ENCODE measurements around the gene FUCA1. TPM values are rescaled to one million over a fixed set of nuclear protein-coding genes. Genes with fewer than 3 reads are reported as not detected.

Gene FUCA1
- total and polyA plus RNA-seq, 2 donors (not counting 3 experiments of a cell fraction or from before 2014, with no cell fraction given) = 4.9 to 5.6 TPM

DNA sequence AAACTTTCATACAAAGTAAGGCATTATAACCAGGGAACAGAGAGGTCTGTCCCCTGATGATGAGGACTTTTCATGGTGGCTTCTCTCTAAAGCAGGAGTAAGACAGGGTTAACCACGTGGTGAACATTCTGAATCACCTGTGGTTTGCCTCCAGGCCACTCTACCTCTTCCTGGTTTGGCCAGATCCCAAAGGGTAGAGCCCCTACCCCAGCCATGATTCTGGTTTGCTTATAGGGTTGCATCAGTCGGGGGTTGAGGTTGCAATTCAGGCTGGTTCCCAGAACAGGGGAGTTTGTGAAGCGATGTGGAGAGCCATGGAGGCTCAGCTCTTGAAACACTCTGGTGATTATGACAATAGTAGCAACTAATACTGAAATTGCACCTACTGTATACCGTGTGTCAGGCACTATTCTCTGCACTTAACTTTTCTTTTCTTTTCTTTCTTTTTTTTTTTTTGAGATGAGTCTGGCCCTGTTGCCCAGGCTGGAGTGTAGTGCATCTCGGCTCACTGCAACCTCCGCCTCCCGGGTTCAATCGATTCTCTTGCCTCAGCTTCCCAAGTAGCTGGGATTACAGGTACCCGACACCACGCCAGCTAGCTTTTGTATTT is 36.8 kb upstream of the FUCA1 start:
- Histone ChIP-seq H3K4me3 (replicated peaks in 1 of 3; ENCODE audit: insufficient read depth in 1 of 3, low read depth in 1 of 3, low read length in 3 of 3) (no peak overlapping the region), H3K4me1 (ENCODE audit: control insufficient read depth, extremely low read depth, insufficient read depth, low read length) (no peaks in the 10 kb centered on the region), H3K36me3 (ENCODE audit: control insufficient read depth in 2 of 2, extremely low read depth in 1 of 2, insufficient read depth in 2 of 2, low read length in 2 of 2) (no peaks in the 10 kb centered on the region), H3K9me3 (replicated peaks; ENCODE audit: control insufficient read depth, insufficient read depth, low read length) (no peaks in the 10 kb centered on the region), H3K79me2 (ENCODE audit: control insufficient read depth, insufficient read depth, low read length) (no peaks in the 10 kb centered on the region), H2AFZ (ENCODE audit: low read depth, low read length) (no peak overlapping the region), H3K27me3 (ENCODE audit: control insufficient read depth in 2 of 2, insufficient read depth in 2 of 2, low read length in 2 of 2) (peaks cover 41% of the 10 kb centered on the region in 2 experiments), H4K20me1 (replicated peaks; ENCODE audit: control insufficient read depth, extremely low read depth, insufficient read depth, low read length) (no peaks in the 10 kb centered on the region), H3K9me1 (replicated peaks; ENCODE audit: control insufficient read depth, extremely low read depth, insufficient read depth, low read length) (no peaks in the 10 kb centered on the region), H3K9ac (replicated peaks; ENCODE audit: extremely low read depth, insufficient read depth, low read length) (no peak overlapping the region), H3K4me2 (ENCODE audit: insufficient read depth, low read length) (no peak overlapping the region), H3K27ac (ENCODE audit: insufficient read depth, low read depth, low read length) (no peak overlapping the region)
- dilution Hi-C loops (cut with MboI; ENCODE audit: extremely low pct_ligation_motif_present, low sequenced_read_pairs) = no loop called here
- ChIA-PET POLR2A (no interaction called here), CTCF (interaction anchor here (1.2 kb wide), 1 partner anchor 11 kb away, joined by 4 read pairs; no protein-coding TSS in a partner anchor)
- intact Hi-C loops (cut with micrococcal nuclease) = no loop called here
- TF ChIP-seq, protein P1, sequence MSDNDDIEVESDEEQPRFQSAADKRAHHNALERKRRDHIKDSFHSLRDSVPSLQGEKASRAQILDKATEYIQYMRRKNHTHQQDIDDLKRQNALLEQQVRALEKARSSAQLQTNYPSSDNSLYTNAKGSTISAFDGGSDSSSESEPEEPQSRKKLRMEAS (IDR thresholded peaks at IDR 0.05; ENCODE audit: insufficient read depth, insufficient read length) = no peak
- FAIRE-seq = no peak
- no peak for DNase-seq (ENCODE audit: low read depth, low spot score)
- no TSS peak for BruUV-seq (replicated peaks)

DNA sequence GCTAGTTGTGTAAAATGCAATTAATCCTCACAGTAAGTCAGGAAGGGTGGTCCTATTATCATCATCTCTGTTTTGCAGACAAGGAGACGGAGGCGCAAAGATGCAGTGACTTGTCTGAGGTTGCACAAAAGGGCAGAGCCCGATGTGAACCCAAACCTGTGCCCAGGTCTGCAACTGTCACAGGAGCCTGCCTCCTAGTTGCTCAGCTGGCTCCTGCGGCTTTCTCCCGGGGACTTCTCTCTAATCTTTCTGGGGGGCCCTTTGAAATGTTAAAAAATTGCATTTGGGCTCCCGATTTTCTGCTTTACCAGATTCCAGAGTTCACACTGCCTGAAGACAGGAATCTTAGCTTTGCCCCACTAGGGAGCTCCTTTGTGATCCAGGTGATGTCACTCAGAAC is 35.7 kb upstream of the FUCA1 start:
- CTCF ChIA-PET = interaction anchor here (0.8 to 1.3 kb wide), 3 partner anchors 12 to 132 kb away, joined by 3 read pairs; no protein-coding TSS in a partner anchor
- H3K4me1 ChIP-seq (ENCODE audit: control insufficient read depth, extremely low read depth, insufficient read depth, low read length) = no peaks in the 10 kb centered on the region
- TF ChIP-seq MYC (IDR thresholded peaks at IDR 0.05; ENCODE audit: low read depth, low read length) (no peak), FOS (IDR thresholded peaks at IDR 0.05; ENCODE audit: borderline replicate concordance, insufficient read depth, low read length) (no peak), POLR2A (IDR thresholded peaks at IDR 0.05; ENCODE audit: low read depth, low read length) (no peak), JUN (IDR thresholded peaks at IDR 0.05; ENCODE audit: borderline replicate concordance, insufficient read depth, insufficient read length, low read depth) (no peak), POLR2AphosphoS5 (IDR thresholded peaks at IDR 0.05; ENCODE audit: insufficient read depth, low read depth, low read length) (no peak), GATA2 (IDR thresholded peaks at IDR 0.05; ENCODE audit: insufficient read depth, insufficient read length, low read depth, low read length) (no peak)
- TF ChIP-seq, protein P1 (IDR thresholded peaks at IDR 0.05; ENCODE audit: insufficient read depth, insufficient read length) = no peak
- TF ChIP-seq, protein P2, sequence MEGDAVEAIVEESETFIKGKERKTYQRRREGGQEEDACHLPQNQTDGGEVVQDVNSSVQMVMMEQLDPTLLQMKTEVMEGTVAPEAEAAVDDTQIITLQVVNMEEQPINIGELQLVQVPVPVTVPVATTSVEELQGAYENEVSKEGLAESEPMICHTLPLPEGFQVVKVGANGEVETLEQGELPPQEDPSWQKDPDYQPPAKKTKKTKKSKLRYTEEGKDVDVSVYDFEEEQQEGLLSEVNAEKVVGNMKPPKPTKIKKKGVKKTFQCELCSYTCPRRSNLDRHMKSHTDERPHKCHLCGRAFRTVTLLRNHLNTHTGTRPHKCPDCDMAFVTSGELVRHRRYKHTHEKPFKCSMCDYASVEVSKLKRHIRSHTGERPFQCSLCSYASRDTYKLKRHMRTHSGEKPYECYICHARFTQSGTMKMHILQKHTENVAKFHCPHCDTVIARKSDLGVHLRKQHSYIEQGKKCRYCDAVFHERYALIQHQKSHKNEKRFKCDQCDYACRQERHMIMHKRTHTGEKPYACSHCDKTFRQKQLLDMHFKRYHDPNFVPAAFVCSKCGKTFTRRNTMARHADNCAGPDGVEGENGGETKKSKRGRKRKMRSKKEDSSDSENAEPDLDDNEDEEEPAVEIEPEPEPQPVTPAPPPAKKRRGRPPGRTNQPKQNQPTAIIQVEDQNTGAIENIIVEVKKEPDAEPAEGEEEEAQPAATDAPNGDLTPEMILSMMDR (IDR thresholded peaks at IDR 0.05; ENCODE audit: extremely low read depth in 1 of 2, insufficient read depth in 1 of 2, low read depth in 1 of 2, low read length in 2 of 2) = no peak
- H3K27ac ChIP-seq (ENCODE audit: insufficient read depth, low read depth, low read length) = no peak overlapping the region
- H3K36me3 ChIP-seq (ENCODE audit: control insufficient read depth in 2 of 2, extremely low read depth in 1 of 2, insufficient read depth in 2 of 2, low read length in 2 of 2) = no peaks in the 10 kb centered on the region
- H2AFZ ChIP-seq (ENCODE audit: low read depth, low read length) = no peak overlapping the region
- H3K9me3 ChIP-seq (replicated peaks; ENCODE audit: control insufficient read depth, insufficient read depth, low read length) = no peaks in the 10 kb centered on the region
- no peak overlapping the region for H3K9ac ChIP-seq (replicated peaks; ENCODE audit: extremely low read depth, insufficient read depth, low read length)
- no peak overlapping the region for H3K4me2 ChIP-seq (ENCODE audit: insufficient read depth, low read length)
- H3K79me2 ChIP-seq (ENCODE audit: control insufficient read depth, insufficient read depth, low read length) = no peaks in the 10 kb centered on the region
- intact Hi-C loops (cut with micrococcal nuclease) = no loop called here
- DNase-seq (ENCODE audit: low read depth, low spot score) (no peak), FAIRE-seq (no peak)
- peaks cover 39 to 41% of the 10 kb centered on the region in 2 experiments for H3K27me3 ChIP-seq (ENCODE audit: control insufficient read depth in 2 of 2, insufficient read depth in 2 of 2, low read length in 2 of 2)
- dilution Hi-C loops (cut with MboI; ENCODE audit: extremely low pct_ligation_motif_present, low sequenced_read_pairs) = no loop called here
- no TSS peak for BruUV-seq (replicated peaks)
- H3K4me3 ChIP-seq (replicated peaks in 1 of 3; ENCODE audit: insufficient read depth in 1 of 3, low read depth in 1 of 3, low read length in 3 of 3) = no peak overlapping the region
- H3K9me1 ChIP-seq (replicated peaks; ENCODE audit: control insufficient read depth, extremely low read depth, insufficient read depth, low read length) = no peaks in the 10 kb centered on the region
- no peaks in the 10 kb centered on the region for H4K20me1 ChIP-seq (replicated peaks; ENCODE audit: control insufficient read depth, extremely low read depth, insufficient read depth, low read length)
- POLR2A ChIA-PET = no interaction called here
